Measurements from ENCODE around the gene C4orf17. TPM values are rescaled to one million over a fixed set of nuclear protein-coding genes. Genes with fewer than 3 reads are reported as not detected.

Gene C4orf17
- total RNA-seq, 1 donor from 2014 or later = not detected

DNA sequence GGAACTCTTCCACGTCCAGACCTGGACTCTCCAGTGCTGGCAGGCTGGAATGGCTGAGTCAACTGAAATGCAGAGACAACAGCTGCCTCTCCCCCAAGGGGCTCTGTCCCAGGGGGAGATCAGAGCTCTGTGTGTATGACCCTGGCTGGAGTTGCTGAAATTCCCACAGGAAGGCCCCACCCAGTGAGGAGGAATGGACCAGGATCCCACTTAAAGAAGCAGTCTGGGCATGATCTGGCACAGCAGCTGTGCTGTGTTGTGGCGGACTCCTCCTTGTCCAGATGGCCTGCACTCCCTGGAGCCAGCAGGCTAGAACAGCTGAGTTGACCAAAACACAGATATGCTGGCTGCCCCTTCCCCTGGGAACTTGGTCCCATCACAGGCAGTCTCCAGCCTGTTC lies 25.4 kb downstream of the C4orf17 start:
- intact Hi-C loops (cut with micrococcal nuclease) = no loop called here

DNA sequence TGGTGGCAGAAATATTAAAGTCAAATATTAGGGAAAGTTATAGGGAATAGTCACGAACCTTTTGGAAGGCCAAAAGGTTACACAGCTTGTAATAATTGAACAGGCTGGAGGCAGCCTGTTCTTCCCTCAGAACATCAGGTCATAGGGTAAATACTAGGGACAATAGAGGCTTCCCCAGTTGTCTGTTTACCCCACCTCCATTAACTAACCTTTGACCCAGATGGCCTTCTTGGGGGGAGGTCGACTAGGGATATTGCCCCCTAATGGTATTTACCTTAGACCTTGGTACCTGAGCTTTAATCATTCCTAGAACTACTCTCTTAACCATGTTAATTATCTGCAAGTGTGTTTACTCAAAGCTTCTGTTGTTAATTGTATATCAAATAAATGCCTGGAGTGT lies 26.0 kb downstream of the C4orf17 start:
- intact Hi-C loops (cut with micrococcal nuclease) = no loop called here

DNA sequence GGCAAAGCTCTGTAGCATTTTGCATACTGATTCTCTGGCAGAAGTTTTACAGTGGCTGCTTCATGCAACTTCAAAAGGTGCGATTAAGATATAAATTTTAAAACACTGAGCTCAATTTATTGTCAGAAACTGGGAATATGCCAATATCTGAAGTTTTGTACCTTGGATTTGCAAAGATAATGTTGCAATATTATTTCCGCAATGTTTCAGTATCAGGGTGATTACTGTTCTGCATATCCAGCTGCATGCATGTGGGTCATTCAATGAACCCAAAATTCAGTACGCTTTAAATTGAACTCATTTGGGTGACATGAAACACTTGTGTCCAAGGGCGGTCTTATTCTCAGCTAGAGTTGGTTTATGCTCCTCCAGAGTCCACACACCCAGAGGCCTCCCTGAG lies 26.9 kb downstream of the C4orf17 start:
- intact Hi-C loops (cut with micrococcal nuclease) = no loop called here

DNA sequence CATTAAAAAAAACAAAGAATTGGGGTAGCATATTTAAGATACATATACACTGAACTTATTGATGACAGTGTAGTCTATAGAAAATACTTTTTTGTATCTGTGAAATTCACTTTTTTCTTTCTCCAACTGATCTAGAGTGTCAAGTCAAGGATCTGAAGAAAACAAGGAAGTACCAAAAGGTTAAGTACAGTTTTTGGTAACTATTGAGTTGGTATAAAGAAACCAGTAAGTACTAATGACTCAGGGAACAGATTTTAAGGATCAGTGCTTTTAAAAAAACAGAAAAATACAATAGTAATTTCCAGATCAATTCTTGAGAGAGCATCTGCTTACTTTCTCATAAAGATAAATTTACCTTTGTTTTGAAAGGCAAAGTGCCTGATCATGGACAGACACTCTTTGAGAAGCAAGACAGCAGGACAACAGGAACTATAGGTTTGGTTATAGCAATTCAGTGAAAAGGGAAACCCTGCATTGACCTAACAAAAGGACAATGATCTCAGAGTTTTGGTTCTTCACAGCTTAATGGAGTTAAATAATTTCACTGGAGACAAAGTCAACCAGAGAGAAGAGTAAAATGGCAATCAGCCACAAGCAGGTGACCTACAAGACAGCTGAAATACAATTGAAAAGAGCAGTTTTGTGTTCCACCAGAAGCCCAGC lies 29.6 kb downstream of the C4orf17 start:
- intact Hi-C loops (cut with micrococcal nuclease) = no loop called here

DNA sequence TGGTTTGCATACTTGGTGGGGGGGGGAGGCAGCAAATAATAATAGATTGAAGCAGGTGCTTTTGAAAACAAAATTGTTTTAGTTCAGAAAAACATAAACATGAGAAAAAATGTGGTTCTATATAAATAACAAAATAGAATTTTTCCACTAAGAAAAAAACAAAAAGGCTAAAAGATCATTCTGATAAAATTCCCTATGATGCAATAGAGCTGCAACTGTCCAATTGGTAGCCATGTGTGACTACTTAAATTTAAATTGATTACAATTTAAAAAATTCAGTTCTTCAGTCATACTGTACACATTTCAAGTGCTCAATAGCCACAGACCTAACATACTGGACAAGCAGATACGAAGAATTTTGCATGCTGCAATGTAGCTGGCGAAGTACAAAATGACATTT lies 42.1 kb downstream of the C4orf17 start:
- intact Hi-C loops (cut with micrococcal nuclease) = no loop called here

DNA sequence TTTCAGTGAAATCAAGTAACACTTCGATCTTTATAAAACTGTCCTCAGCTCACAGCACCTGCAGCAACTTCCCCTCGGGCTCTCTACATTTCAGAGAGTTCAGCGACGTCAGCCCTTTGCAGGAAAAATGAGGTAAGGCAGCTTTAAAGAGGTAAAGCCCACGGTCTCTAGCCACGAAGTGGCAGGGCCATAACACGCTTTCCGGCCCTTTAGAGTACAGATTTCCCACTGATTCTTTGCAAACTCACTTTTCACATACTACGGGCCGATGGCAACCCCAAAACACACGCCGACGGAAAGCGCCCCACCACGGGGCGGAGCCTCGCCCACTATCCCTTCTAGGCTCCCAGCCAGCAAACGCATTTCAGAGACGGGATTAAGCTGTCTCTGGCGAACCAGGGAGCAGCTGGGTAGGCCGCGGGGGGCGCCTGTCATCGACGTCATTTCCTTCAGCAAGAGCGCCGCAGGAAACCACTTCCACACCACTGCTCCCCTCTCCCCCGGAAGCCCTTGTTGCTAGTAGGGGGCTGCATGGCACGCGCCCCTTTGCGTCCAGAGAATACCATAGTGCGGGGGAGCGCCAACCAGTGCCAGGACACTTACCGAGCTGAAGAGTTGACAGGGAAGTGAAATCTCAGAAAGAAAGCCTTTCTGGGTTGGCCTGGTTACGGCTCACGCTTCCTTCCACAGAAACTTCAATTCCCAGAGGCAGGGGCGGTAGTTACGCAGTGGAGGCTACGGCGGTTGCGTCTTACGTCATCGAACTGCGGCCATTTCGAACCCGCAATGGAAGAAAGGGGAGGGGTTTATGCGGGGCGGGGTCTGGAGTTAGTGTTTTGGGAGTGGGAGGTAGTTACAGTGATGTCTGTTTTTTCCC lies 52.7 kb downstream of the C4orf17 start, which contains the start of gene TRMT10A:
Gene TRMT10A, minus strand, starts transcription at position 730 of the 877 bp plus-strand sequence. CDS start 4,701 bp downstream, outside the sequence.
- intact Hi-C loops (cut with micrococcal nuclease) = loop anchor here (1.0 to 10.0 kb wide), 15 partner anchors 55 to 1783 kb away; partner anchors contain the start of genes ADH5, DNAJB14, EIF4E and H2AZ1

DNA sequence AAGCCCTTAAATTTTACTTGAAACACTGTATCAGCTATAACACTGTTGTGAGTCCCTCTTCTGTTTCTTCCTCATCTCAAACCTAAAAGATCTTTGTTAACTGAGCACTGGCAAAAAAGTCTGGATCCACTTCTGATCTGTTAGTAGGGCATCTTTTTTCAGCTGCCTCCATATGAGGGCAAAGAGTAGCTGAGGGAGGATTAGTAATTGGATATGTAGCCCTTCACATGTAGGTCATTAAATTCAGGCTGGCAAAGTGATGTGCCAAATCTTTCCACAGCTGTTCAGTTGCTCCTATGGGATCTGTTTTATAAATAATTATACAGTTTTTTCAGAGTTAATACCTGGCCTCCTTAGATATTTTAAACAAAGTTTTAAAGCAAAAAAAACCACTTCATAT lies 54.1 kb downstream of the C4orf17 start:
- intact Hi-C loops (cut with micrococcal nuclease) = loop anchor here (1.0 to 10.0 kb wide), 7 partner anchors 497 to 1457 kb away; partner anchors contain the start of genes RAP1GDS1 and STPG2

DNA sequence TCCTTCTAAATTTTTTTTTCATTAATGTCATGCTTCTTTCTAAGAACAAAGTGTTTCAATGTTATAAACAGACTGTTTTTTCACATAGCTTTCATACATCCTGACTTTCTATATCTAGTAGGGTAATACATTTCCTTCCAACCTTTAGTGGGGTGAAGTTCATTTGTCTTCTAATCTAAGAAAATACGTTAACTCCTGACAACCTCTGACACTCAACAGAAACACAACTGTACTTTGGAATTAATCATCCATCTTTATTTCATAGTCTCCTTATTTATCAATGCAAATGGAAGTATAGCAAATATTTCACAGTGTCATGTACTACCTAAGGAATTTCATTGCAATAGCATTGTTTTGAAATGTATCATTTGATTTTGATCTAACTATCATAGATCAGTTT lies 61.1 kb downstream of the C4orf17 start:
- intact Hi-C loops (cut with micrococcal nuclease) = no loop called here

DNA sequence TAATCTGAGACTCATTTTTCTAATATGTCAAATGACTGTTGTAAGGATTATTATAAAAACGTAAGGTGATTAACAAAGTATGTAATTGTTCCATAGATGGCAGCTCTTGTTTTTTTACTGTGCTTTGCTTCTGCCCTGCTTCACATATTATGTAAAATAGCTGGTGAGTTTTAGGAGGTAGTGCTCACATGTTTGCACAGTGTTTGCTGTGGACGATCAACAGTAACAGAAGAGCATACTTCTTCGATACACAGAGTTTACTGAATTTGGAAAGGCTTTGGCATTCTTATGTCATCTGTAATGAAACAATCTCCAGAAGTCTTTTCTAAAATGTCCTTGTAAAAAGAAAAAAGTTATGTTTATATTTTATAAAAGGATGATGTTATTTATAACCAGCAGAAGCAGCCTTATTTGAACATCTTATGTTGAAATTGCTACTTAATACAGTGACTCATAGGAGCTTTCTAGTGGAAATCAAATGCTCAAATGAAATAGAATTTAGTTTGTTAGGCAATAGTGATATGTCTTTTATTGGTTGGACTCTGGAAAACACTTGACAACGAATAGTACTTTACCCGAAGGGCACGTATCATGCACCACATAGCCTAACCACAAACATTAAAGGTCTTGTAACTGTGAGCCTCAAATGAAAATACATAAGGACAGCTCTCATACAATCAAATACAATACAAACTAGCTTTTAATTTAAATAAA lies 61.9 kb downstream of the C4orf17 start:
- intact Hi-C loops (cut with micrococcal nuclease) = no loop called here

DNA sequence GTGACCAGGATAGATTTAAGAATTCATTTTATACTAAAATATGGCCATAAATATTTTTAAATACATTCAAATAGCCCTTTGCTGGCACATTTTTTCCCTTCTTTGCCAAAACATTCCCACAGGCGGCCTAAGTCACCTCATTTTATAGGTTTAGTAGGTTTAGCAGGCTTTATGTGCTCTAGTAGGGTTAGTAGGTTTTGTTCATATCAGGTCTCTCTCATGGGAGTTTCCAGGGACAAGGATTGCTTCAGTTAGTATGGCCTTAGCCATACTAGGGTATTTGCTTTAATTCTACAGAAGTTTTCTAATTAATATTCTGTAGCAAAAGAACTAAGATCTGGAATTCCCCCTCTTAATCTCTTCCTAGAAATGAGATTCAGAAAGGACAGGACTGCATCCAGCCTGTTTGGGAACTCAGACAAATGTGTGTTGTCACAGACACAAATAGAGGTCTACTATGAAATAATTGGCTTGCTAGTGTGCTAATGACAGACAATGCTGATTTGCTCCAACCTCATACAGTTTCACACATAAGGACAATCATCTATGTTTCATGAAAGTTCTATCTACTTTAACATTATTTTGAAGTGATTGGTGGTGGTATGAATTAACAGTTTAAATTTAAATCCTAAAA lies 63.0 kb downstream of the C4orf17 start:
- intact Hi-C loops (cut with micrococcal nuclease) = no loop called here

DNA sequence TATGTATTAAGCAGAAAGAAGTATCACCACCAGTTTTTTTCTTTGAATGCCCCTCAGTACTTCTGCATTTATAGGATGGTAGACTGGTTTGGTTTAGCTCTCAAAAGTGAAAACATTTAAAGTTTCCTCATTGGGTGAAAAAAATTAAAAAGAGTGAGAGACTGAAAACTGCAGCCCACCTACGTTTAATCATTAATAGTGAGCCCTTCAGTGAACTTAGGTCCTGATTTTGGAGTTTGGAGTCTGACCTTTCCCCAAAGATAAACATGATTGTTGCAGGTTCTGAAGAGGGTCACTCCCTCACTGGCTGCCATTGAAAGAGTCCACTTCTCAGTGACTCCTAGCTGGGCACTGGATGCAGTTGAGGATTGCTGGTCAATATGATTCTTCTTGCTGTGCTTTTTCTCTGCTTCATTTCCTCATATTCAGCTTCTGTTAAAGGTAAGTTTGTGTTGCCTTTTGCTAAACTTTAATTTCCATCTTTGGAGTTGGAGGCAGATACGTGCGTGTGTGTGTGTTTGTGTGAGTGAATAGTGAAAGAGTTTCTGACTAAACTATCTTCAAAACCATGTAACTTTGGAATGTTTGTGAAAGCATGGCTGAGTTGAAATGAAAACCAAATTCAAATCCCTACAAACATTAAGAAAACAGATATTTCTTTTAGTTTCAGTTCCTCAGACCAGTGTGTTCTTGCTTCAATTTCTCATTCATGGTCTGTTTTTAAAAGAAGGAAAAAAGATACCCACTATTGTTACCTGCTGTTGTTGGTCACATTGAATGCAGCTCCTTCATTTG lies 63.9 kb downstream of the C4orf17 start, which contains the start of gene MTTP:
Gene MTTP, plus strand, starts transcription at position 295 of the 795 bp plus-strand sequence. Its CDS starts 86 bp downstream, at position 381.
- intact Hi-C loops (cut with micrococcal nuclease) = no loop called here

DNA sequence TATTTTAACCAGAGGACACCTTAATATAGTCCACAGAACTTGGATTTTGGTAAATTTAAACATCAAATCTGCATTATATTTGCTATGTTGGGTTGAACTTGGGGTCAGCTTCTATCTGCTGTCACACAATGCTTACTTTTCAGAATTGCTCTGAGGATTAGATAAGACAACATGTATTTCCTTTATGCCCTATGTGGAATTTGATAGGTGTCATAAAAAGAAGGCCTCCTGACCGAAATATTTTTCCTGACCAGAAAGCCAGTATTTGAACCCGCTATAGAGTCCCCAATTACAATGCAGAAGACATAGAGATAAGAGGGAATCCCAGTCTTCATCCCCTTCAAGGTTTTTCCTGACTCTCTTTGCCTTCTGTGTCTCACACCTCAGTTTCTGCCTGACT lies 67.9 kb downstream of the C4orf17 start:
- intact Hi-C loops (cut with micrococcal nuclease) = no loop called here

DNA sequence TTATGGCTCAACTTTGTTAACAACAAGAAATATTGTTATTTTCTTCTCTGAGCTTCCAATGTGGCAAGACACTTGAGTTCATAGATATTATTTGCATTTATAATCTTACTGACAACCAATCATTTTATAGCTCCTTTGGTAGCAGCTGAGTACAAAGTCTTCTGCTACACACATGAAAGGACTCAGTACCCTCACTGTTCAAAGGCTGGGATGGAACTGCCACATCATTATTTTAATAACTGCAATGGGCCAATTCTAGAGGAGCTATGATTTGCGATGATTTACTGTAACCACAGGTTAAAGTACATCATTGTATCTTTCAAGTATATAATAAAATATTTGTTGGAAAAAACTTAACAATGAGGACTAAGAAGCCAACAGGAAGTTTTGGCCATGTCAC lies 74.7 kb downstream of the C4orf17 start:
- intact Hi-C loops (cut with micrococcal nuclease) = no loop called here

DNA sequence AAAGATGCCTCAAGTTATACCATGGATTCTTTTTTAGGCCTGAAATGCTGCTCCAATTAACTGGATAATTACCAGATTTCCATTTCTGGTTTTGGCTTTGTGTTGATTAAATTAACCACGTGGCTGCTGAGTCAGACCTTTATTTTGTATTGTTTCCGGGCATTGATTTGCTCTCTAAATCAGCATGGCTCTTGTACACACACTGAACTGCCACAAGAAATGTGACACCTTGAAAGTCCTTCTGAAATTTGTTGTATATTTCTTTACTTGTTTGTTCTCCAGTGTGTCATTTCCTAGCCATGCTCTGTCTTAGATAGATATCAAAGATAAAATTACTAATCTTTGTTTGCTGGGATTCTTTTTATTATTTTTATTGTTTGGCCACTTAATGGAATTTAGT lies 75.5 kb downstream of the C4orf17 start:
- intact Hi-C loops (cut with micrococcal nuclease) = no loop called here

DNA sequence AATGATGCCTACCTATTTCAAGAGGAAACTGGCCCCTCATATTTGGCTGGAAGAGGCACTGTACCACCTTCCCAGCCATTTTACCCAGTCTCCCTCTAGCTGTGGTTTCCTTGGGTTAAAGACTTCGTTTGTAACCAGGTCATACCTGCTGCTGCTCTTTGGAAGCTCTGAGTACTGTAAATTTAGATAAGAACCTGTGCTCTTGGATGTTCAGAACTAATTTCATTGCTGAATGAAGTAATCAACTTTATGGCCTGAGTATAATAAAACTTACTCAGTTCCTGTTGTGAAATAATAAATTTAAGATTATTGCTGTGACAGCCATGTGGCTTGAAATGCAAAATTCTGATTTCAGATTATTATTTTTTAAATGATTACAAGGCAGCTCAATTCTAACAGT lies 76.0 kb downstream of the C4orf17 start:
- intact Hi-C loops (cut with micrococcal nuclease) = no loop called here

DNA sequence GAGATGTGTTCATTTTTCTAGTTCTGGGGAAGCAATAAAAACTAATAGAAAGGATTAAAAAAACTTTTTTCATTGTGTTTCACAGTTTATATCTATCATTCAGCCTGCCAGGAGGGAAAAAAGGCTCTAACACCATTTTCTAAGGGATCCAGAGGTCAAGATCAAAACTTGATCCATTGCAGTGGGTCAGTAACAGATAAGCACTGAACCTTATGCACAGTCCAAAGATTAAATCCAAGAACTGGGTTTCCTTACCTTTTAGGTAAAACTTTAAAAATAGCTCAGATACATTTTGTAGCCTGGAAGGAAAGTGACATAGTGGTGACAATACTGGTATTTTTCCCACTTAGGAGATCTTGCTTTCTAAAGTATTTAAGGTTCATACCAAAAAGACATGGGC lies 76.5 kb downstream of the C4orf17 start:
- intact Hi-C loops (cut with micrococcal nuclease) = no loop called here

DNA sequence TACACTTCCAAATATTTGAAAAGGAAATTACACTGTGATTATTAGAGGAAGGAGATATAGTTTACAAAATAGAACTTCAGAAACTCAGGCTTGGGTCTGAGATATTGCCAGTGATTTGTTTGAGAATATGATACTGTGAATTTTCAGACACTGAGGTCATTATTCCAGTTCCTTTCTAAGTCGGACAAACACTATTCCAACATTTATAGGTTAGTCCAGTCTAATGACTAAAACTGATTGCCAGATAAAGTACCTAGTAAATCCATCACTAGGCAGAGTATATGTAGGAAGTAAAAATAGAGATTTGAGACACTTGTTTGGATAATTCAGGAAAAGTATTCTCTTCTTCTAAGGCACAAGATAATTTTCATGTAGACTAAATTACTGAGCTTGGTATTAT lies 77.0 kb downstream of the C4orf17 start:
- intact Hi-C loops (cut with micrococcal nuclease) = no loop called here

DNA sequence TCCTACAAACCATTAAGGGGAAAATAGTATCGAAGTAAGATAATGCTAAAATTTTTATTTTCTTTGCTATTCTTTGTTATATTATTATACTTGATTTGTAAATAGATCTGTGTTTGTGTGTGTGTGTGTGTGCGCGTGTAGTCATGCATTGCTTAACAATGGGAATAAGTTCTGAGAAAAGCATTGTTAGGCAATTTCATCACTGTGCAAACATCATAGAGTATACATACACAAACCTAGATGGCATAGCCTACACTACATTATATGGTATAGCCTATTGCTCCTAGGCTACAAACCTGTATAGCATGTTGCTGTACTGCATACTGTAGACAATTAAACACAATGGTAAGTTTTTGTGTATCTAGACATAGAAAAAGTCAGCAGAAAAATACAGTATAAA lies 80.9 kb downstream of the C4orf17 start:
- intact Hi-C loops (cut with micrococcal nuclease) = no loop called here
